HepG2 (cell line): Measurements from ENCODE around the gene CDC42SE1. TPM values are rescaled to one million over a fixed set of nuclear protein-coding genes. Genes with fewer than 3 reads are reported as not detected.

Experiments
- ARID2 ChIP-seq: sonication (generic); formaldehyde crosslinking; IDR thresholded peaks from 2 replicates; pipeline ENCODE4 v1.8.1; 2022; ENCODE audit warnings: mild to moderate bottlenecking, missing genetic modification reagents, borderline replicate concordance
- ATF7 ChIP-seq, 2 experiments: fragments of 450-650 bp in 1 of 2; sonication (generic) in 1 of 2; formaldehyde crosslinking in 1 of 2; IDR thresholded peaks; 2 replicates each; pipeline versions ENCODE4 v1.4.0 to v1.6.1; 2016 to 2020; ENCODE audit warnings: antibody characterized with exemption in 1 of 2, mild to moderate bottlenecking in 1 of 2, missing genetic modification reagents in 1 of 2
- CERS6 ChIP-seq: sonication (generic); formaldehyde crosslinking; IDR thresholded peaks from 2 replicates; pipeline ENCODE4 v1.5.0; 2020; ENCODE audit warnings: missing genetic modification reagents
- DZIP1 ChIP-seq: sonication (generic); formaldehyde crosslinking; IDR thresholded peaks from 2 replicates; pipeline ENCODE4 v1.5.0; 2020; ENCODE audit warnings: mild to moderate bottlenecking, missing genetic modification reagents
- MAX ChIP-seq: IDR thresholded peaks from 2 replicates; pipeline ENCODE4 v1.6.1; 2012; ENCODE audit warnings: inconsistent platforms
- NPAS2 ChIP-seq: sonication (generic); formaldehyde crosslinking; IDR thresholded peaks from 2 replicates; pipeline ENCODE4 v1.8.0; 2022; ENCODE audit warnings: mild to moderate bottlenecking, missing genetic modification reagents, borderline replicate concordance
- PRPF4 ChIP-seq: fragments of 200-400 bp; formaldehyde crosslinking; IDR thresholded peaks from 2 replicates; pipeline ENCODE4 v1.6.1; 2016; ENCODE audit warnings: low read length, low read depth; ENCODE audit not compliant: poor library complexity, severe bottlenecking
- TCF7 ChIP-seq: sonication (generic); IDR thresholded peaks from 2 replicates; pipeline ENCODE4 v1.6.1; 2016; ENCODE audit warnings: antibody characterized with exemption, low read depth
- TFDP1 ChIP-seq: IDR thresholded peaks from 2 replicates; pipeline ENCODE4 v1.6.1; 2016; ENCODE audit warnings: missing compliant biosample characterization, missing genetic modification reagents, borderline replicate concordance
- TMF1 ChIP-seq: sonication (generic); formaldehyde crosslinking; IDR thresholded peaks from 2 replicates; pipeline ENCODE4 v1.8.1; 2022; ENCODE audit warnings: low read depth, missing genetic modification reagents
- TRAFD1 ChIP-seq: sonication (generic); formaldehyde crosslinking; IDR thresholded peaks from 2 replicates; pipeline ENCODE4 v1.5.1; 2020; ENCODE audit warnings: missing genetic modification reagents, mild to moderate bottlenecking, borderline replicate concordance
- ZNF17 ChIP-seq: sonication (generic); formaldehyde crosslinking; IDR thresholded peaks from 2 replicates; pipeline ENCODE4 v1.5.0; 2020; ENCODE audit warnings: mild to moderate bottlenecking, missing genetic modification reagents
- ZNF276 ChIP-seq: sonication (generic); formaldehyde crosslinking; IDR thresholded peaks from 2 replicates; pipeline ENCODE4 v1.4.0; 2020; ENCODE audit warnings: mild to moderate bottlenecking, low read depth, missing genetic modification reagents
- ZNF350 ChIP-seq: sonication (generic); formaldehyde crosslinking; IDR thresholded peaks from 2 replicates; pipeline ENCODE4 v1.4.0; 2020; ENCODE audit warnings: mild to moderate bottlenecking, low read depth, missing genetic modification reagents, borderline replicate concordance
- ZNF550 ChIP-seq: sonication (generic); formaldehyde crosslinking; IDR thresholded peaks from 2 replicates; pipeline ENCODE4 v1.4.0; 2020; ENCODE audit warnings: mild to moderate bottlenecking, missing genetic modification reagents, borderline replicate concordance
- polyA plus RNA-seq, 8 experiments: library from polyadenylated mRNA; depleted of rRNA in 3 of 8; stranded (reverse) in 7 of 8; unstranded in 1 of 8; fragments of >200 nt; fragmentation: Illumina TruSeq in 4 of 8; extraction: Trizol in 4 of 8; gene quantifications; 2 replicates each; pipeline versions ENCODE4 v1.2.1 to v1.2.3, GENCODE V29; 2011 to 2016; ENCODE audit warnings: low read depth in 4 of 8, missing spikeins in 1 of 8, mixed read lengths in 1 of 8; ENCODE audit not compliant: insufficient read depth in 1 of 8
- total RNA-seq, 5 experiments: library from RNA; depleted of rRNA; stranded (reverse); fragments of >200 nt; fragmentation: Illumina TruSeq; extraction: Trizol; gene quantifications; 2 replicates each; pipeline ENCODE4 v1.2.3, GENCODE V29; 2016; ENCODE audit warnings: low read depth in 1 of 5

The CDC42SE1 gene
- total and polyA plus RNA-seq, 2 of the 13 experiments (the other 11 are each of a cell fraction or from before 2014, with no cell fraction given), result 17.6 to 17.9 TPM

GRCh38 chr1:151008244-151009205 lies 50.9 kb downstream of the CDC42SE1 start, which contains the start of gene PRUNE1 (continued):
- TF ChIP-seq TFDP1, result peak; percentile 9; the same call in 1 of the 2 replicates
- TF ChIP-seq NPAS2 (CRISPR knock-in tag), result 0 out of 2 replicates have a peak, but pooled peaks have one; percentile 42
- 0 out of 2 replicates have a peak, but pooled peaks have one; percentile 74 for TF ChIP-seq TRAFD1 (CRISPR knock-in tag)
- TF ChIP-seq ATF7 (IDR thresholded peaks at IDR 0.05), result no peak
- no peak for TF ChIP-seq ATF7 (CRISPR knock-in tag; IDR thresholded peaks at IDR 0.05)
- peak; percentile 61 for TF ChIP-seq ZNF350 (CRISPR knock-in tag)
- no peak for TF ChIP-seq TCF7
- no peak for TF ChIP-seq DZIP1 (CRISPR knock-in tag)
- TF ChIP-seq CERS6 (CRISPR knock-in tag), result no peak
- peak; percentile 28; the same call in 1 of the 2 replicates for TF ChIP-seq TMF1 (CRISPR knock-in tag)
- TF ChIP-seq ZNF550 (CRISPR knock-in tag), result no peak
- TF ChIP-seq MAX, result peak; percentile 53; the same call in 1 of the 2 replicates
- TF ChIP-seq PRPF4, result no peak
- no peak for TF ChIP-seq ARID2
- TF ChIP-seq ZNF276, result no peak
- no peak for TF ChIP-seq ZNF17
